Astrocyte (in vitro differentiated cells and primary cell): ENCODE measurements around the gene ZHX3. TPM values are rescaled to one million over a fixed set of nuclear protein-coding genes. Genes with fewer than 3 reads are reported as not detected.
A peak's percentile ranks its signal among the peaks of the same experiment; 100 is the strongest.

Experiments
- DNase-seq: peaks from one replicate; pipeline ENCODE4 v3.0.0-alpha.2; 2010; ENCODE audit warnings: low read depth
- FAIRE-seq: peaks from 2 replicates; lab custom pipeline; 2011; peaks lifted over from hg19 to GRCh38; lab: Jason Lieb, UNC
- H2AFZ ChIP-seq: 2 replicates; pipeline ENCODE4 v1.6.0; 2012; ENCODE audit warnings: low read depth, low read length, inconsistent platforms
- H3K27ac ChIP-seq: 2 replicates; pipeline ENCODE4 v1.5.1; 2011; ENCODE audit warnings: low read depth, low read length, inconsistent platforms
- H3K27me3 ChIP-seq: 2 replicates; pipeline ENCODE4 v1.6.0; 2011; ENCODE audit warnings: low read length, inconsistent platforms; ENCODE audit not compliant: insufficient read depth
- H3K36me3 ChIP-seq: 2 replicates; pipeline ENCODE4 v1.5.1; 2011; ENCODE audit warnings: low read length, inconsistent platforms; ENCODE audit not compliant: insufficient read depth
- H3K4me1 ChIP-seq: 2 replicates; pipeline ENCODE4 v1.5.1; 2011; ENCODE audit warnings: low read length, inconsistent platforms; ENCODE audit not compliant: insufficient read depth
- H3K4me2 ChIP-seq: 2 replicates; pipeline ENCODE4 v1.6.0; 2012; ENCODE audit warnings: low read length, inconsistent platforms
- H3K4me3 ChIP-seq: 2 replicates; pipeline ENCODE4 v1.5.1; 2011; ENCODE audit warnings: low read depth, mild to moderate bottlenecking, low read length, inconsistent platforms; ENCODE audit not compliant: insufficient read depth
- H3K79me2 ChIP-seq: 2 replicates; pipeline ENCODE4 v1.6.0; 2012; ENCODE audit warnings: mild to moderate bottlenecking, low read length, inconsistent platforms; ENCODE audit not compliant: insufficient read depth
- H3K9ac ChIP-seq: 2 replicates; pipeline ENCODE4 v1.6.0; 2012; ENCODE audit warnings: mild to moderate bottlenecking, low read length, inconsistent platforms
- H3K9me3 ChIP-seq: 2 replicates; pipeline ENCODE4 v1.5.1; 2012; ENCODE audit warnings: low read depth, mild to moderate bottlenecking, low read length, inconsistent platforms; ENCODE audit not compliant: insufficient read depth
- H4K20me1 ChIP-seq: 2 replicates; pipeline ENCODE4 v1.6.0; 2012; ENCODE audit warnings: low read length, inconsistent platforms; ENCODE audit not compliant: insufficient read depth
- H3K27ac Mint-ChIP-seq: one replicate; pipeline ENCODE4 v1.8.0; 2021; ENCODE audit warnings: mild to moderate bottlenecking, mixed read lengths; ENCODE audit not compliant: unreplicated experiment
- H3K27me3 Mint-ChIP-seq: one replicate; pipeline ENCODE4 v1.8.0; 2021; ENCODE audit warnings: low read depth, mixed read lengths; ENCODE audit not compliant: unreplicated experiment
- H3K36me3 Mint-ChIP-seq: one replicate; pipeline ENCODE4 v1.8.0; 2021; ENCODE audit warnings: low read depth, mixed read lengths; ENCODE audit not compliant: unreplicated experiment
- H3K4me1 Mint-ChIP-seq: one replicate; pipeline ENCODE4 v1.8.0; 2021; ENCODE audit warnings: low read depth, mixed read lengths; ENCODE audit not compliant: unreplicated experiment
- H3K4me3 Mint-ChIP-seq: one replicate; pipeline ENCODE4 v1.8.0; 2021; ENCODE audit warnings: mild to moderate bottlenecking, moderate library complexity, mixed read lengths; ENCODE audit not compliant: unreplicated experiment
- H3K9me3 Mint-ChIP-seq: one replicate; pipeline ENCODE4 v1.8.0; 2021; ENCODE audit warnings: mild to moderate bottlenecking, mixed read lengths; ENCODE audit not compliant: unreplicated experiment
- CTCF ChIP-seq: IDR thresholded peaks from 2 replicates; pipeline ENCODE4 v1.5.1; 2011; ENCODE audit warnings: low read depth, mild to moderate bottlenecking, inconsistent platforms, low read length, moderate library complexity; ENCODE audit not compliant: insufficient read depth
- EZH2 ChIP-seq: IDR thresholded peaks from 2 replicates; pipeline ENCODE4 v1.6.1; 2012; ENCODE audit warnings: mild to moderate bottlenecking, low read length, inconsistent platforms; ENCODE audit not compliant: insufficient read depth
- total RNA-seq: library from RNA; stranded (reverse); gene quantifications from 2 replicates; pipeline ENCODE4 v1.2.1, GENCODE V29; 2021

Gene ZHX3
- total RNA-seq, 1 donor from 2014 or later = 41.6 TPM

DNA sequence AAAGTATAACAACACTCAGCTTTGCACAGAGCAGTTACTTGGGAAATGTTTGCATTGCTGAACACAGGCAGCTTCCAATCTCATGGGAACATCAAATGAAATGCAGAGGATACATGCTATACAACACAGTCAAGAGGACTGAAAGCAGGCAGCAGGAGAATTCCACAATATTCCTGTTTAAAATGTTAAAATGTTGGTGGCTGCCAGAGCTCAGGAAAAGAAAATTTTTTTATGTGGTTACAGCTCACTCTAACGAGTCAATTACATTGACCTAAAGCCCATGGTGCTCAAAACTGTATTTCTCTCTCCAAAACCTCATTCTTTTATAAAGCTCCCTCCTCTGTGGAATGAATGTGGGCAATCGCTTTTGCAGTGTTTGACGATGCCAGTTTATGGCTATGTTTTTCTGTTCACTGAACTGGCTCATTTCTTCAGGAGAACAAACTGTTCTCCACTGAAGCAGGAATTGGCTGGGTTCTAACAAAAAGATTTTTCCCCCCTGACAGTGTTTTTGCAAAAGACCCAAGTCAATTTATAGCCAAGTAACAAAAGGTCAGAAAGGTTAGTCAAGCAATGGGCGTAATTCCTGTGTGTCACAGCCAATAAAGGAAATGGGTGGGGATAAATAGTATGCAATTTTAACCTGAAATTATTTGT is 69.0 kb downstream of the ZHX3 start:
- Mint-ChIP-seq H3K4me3 (no peak overlapping the region), H3K27me3 (no peaks in the 10 kb centered on the region), H3K9me3 (no peaks in the 10 kb centered on the region), H3K4me1 (peaks cover 36% of the 10 kb centered on the region), H3K27ac (peak overlapping the region; percentile 87), H3K36me3 (peaks cover 3% of the 10 kb centered on the region)
- peak overlapping the region; percentile 38 for H3K4me3 ChIP-seq
- peaks cover 25% of the 10 kb centered on the region for H3K4me1 ChIP-seq
- peak overlapping the region; percentile 85 for H3K27ac ChIP-seq
- peak overlapping the region; percentile 67 for H3K4me2 ChIP-seq
- peak overlapping the region; percentile 13 for H2AFZ ChIP-seq
- H3K9ac ChIP-seq = peak overlapping the region; percentile 65
- TF ChIP-seq CTCF (no peak), EZH2 (no peak)
- no peaks in the 10 kb centered on the region for H3K27me3 ChIP-seq
- no peaks in the 10 kb centered on the region for H3K9me3 ChIP-seq
- H3K36me3 ChIP-seq = no peaks in the 10 kb centered on the region
- H4K20me1 ChIP-seq = no peaks in the 10 kb centered on the region
- DNase-seq = peak; percentile 28
- no peak for FAIRE-seq
- peaks cover 25% of the 10 kb centered on the region for H3K79me2 ChIP-seq

- no peak overlapping the region for H3K27ac ChIP-seq
- Mint-ChIP-seq H3K27me3 (no peaks in the 10 kb centered on the region), H3K27ac (peak overlapping the region; percentile 44), H3K4me3 (no peak overlapping the region), H3K36me3 (peaks cover 3% of the 10 kb centered on the region), H3K9me3 (no peaks in the 10 kb centered on the region), H3K4me1 (peaks cover 36% of the 10 kb centered on the region)
- H3K4me3 ChIP-seq = no peak overlapping the region
- H3K4me1 ChIP-seq = peaks cover 25% of the 10 kb centered on the region
- H4K20me1 ChIP-seq = no peaks in the 10 kb centered on the region
- no peak for TF ChIP-seq CTCF
- no peak for TF ChIP-seq EZH2
- peak overlapping the region; percentile 65 for H3K9ac ChIP-seq
- FAIRE-seq = no peak
- no peak overlapping the region for H2AFZ ChIP-seq
- DNase-seq = no peak
- H3K79me2 ChIP-seq = peaks cover 25% of the 10 kb centered on the region
- no peaks in the 10 kb centered on the region for H3K36me3 ChIP-seq
- H3K4me2 ChIP-seq = peak overlapping the region; percentile 67
- no peaks in the 10 kb centered on the region for H3K9me3 ChIP-seq
- no peaks in the 10 kb centered on the region for H3K27me3 ChIP-seq
These were observed 69.8 kb downstream of the ZHX3 start for GRCh38 chr20:41247523-41248367.
